Activated T-cell treated with anti-CD3 and anti-CD28 coated beads, Interleukin-2, amount 50 U/mL, for 1 hour (primary cell): Measurements from ENCODE around the gene MOB3B.

Experiments used
- DNase-seq: peaks from one replicate; pipeline ENCODE4 v3.0.0-alpha.2; 2020

The MOB3B gene

DNA sequence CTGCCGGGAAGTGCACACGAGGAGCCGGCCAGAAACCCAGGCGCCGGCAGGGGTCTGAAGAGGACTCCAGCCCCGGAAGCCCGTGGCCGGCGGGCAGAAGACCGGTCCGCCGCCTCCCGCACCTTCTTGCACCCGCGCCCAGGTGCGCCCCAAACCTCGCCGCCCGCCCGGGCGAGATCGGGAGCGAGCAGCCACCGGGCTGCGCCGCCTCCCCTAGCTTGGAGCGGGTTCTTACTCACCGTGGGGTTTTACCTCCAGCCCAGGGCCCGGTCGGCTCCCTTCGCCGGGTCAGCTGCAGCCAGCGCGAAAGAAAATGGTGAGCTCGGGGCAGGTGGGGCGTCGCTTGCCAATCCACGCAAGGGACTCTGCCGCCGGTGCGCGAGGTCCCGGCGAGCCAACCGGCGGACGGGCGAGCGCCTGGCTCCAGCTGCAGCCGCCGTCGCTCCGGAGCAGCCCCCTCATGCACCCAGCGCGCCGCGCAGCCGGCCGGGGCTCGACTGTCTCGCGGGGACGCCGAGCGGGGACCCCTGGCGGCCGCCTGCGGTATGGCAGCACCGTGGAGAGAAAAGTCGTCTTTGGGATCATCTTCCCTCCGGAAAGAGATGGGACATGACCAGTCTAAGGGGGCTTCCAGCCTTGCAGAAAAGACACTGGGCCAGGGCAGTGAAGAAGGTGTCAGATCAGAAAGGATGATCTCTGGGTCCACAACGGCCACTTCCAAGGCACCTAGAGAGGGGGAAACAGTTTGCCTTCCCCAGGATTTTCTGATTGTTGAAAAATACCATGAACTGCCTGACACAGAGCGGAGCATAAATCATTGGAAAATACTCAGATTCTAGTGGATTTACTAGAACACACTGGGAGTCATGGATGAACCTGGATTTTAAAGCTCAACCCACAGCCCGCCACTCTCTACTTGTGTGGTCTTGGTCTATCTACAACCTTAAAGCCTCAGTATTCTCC lies at the start of gene MOB3B:
Gene MOB3B, minus strand, starts transcription at position 499 of the 963 bp plus-strand sequence. CDS start 74,264 bp downstream, outside the sequence.
- DNase-seq, result peak; percentile 82

DNA sequence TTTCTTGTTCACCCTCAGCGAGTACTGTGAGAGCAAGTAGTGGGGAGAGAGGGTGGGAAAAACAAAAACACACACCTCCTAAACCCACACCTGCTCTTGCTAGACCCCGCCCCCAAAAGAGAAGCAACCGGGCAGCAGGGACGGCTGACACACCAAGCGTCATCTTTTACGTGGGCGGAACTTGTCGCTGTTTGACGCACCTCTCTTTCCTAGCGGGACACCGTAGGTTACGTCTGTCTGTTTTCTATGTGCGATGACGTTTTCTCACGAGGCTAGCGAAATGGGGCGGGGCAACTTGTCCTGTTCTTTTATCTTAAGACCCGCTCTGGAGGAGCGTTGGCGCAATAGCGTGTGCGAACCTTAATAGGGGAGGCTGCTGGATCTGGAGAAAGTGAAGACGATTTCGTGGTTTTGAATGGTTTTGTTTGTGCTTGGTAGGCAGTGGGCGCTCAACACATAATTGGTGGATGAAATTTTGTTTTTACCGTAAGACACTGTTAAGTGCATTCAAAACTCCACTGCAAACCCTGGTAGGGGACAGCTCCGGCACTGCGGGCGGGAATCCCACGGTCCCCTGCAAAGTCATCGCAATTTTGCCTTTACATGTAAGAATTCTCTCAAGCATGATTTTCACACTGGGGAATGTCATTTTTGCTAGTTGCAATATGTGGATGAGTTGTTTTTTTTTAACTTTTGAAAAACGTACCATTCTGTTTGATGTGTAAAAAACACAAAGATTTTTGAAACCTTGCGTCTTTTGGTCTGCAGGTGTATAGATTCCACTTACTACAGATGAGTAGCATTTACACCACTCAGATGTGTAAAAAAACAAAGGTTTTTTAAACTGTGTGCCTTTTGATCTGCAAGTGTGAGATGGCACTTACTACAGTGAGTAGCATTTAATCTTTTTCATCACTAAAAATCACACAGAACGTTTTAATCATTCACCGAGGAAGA lies 44.3 kb upstream of the MOB3B start:
- DNase-seq, result peak; percentile 87

DNA sequence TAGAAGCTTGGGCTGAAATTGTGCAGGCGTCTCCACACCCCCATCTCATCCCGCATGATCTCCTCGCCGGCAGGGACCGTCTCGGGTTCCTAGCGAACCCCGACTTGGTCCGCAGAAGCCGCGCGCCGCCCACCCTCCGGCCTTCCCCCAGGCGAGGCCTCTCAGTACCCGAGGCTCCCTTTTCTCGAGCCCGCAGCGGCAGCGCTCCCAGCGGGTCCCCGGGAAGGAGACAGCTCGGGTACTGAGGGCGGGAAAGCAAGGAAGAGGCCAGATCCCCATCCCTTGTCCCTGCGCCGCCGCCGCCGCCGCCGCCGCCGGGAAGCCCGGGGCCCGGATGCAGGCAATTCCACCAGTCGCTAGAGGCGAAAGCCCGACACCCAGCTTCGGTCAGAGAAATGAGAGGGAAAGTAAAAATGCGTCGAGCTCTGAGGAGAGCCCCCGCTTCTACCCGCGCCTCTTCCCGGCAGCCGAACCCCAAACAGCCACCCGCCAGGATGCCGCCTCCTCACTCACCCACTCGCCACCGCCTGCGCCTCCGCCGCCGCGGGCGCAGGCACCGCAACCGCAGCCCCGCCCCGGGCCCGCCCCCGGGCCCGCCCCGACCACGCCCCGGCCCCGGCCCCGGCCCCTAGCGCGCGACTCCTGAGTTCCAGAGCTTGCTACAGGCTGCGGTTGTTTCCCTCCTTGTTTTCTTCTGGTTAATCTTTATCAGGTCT lies 43.5 kb upstream of the MOB3B start, which contains the start of gene C9orf72:
Gene C9orf72, minus strand, starts transcription at position 564 of the 716 bp plus-strand sequence. CDS start 6,361 bp downstream, outside the sequence.
- peak; percentile 92 for DNase-seq

GRCh38 chr9:27572566-27572917 lies 42.9 kb upstream of the MOB3B start:
- DNase-seq, result no peak

DNA sequence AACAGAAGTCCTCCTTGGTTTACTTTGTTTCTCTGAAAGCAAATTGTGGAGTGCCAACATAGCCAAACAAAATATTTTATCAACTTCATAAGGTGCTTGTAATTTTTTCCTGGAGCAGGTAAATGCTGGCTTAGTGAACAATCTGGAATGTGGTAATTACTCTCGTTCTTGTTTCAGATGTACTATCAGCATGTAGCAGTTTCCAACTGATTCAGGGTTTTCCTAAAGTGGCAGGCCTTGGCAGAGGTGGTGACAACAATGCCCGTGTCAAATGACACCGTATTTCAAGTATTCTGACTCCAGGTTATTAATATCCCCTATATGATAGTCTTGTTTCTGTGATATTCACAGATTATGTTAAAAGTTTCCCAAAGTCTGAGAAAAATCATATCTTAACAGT lies 42.4 kb upstream of the MOB3B start:
- DNase-seq, result no peak

- DNase-seq, result no peak
Observed at GRCh38 chr9:27571011-27571410, 41.4 kb upstream of the MOB3B start.

- DNase-seq, result no peak
Observed at GRCh38 chr9:27569406-27569805, 39.8 kb upstream of the MOB3B start.

DNA sequence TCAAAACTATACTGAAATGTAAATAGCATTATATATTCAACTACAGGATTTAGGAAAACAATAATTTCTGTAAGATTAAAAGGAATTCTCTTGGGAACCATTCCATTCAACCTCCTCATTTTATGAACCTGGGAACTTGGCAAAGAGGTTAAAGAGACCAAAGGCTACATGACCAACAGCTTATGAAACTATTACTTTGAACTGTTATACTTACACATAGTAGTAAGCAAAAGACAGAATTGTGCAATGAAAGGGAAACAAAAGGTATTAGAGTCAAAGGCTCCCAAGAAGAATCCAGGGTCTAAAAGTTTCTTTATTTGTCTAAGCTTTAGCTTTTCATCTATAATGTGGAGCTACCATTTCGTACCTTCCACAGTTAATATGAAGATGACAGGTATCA lies 36.5 kb upstream of the MOB3B start:
- DNase-seq, result no peak

GRCh38 chr9:27565696-27566095 lies 36.1 kb upstream of the MOB3B start:
- DNase-seq, result no peak

- no peak for DNase-seq
Observed at GRCh38 chr9:27564670-27565069, 35.1 kb upstream of the MOB3B start.

- DNase-seq, result no peak
Observed at GRCh38 chr9:27563738-27564430, 34.3 kb upstream of the MOB3B start.

DNA sequence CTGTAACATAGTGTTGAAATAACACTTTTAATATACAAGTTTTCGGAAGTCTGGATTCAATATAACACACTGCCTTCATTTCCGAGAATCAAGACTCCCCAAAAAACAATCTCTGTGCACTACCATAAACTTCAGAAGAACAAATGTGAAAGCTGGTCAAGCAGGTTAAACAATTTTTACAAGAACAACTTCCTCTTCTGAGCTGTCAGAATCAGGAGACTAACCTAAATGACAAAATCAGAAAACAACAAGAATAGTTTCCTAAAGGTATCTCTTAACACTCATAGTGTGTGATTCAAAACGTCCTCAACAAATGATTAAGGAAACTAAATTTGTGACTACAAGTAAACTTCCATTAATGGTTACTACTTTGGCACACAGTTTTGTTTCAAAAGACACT lies 32.1 kb upstream of the MOB3B start:
- no peak for DNase-seq

- DNase-seq, result no peak
Observed at GRCh38 chr9:27560457-27560856, 30.8 kb upstream of the MOB3B start.

DNA sequence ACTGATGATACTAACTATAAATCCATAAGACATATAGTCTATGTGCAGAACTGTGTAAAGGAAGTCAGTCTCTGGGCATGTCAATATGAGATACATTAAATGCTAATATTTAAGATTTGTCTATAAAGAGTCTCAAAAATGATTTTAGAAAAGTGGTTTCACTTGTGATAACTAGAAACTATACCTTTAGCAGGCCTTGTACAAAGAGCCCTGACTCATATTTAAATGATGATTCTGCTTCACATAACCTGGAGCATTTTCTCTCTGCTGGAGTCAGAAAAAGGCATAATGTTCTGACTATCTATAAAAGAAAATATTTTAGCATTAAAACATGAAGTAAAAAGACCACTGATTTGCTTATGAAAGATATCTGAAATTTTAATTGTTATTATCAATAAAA lies 28.7 kb upstream of the MOB3B start:
- no peak for DNase-seq

GRCh38 chr9:27556470-27556869 lies 26.9 kb upstream of the MOB3B start:
- DNase-seq, result no peak

DNA sequence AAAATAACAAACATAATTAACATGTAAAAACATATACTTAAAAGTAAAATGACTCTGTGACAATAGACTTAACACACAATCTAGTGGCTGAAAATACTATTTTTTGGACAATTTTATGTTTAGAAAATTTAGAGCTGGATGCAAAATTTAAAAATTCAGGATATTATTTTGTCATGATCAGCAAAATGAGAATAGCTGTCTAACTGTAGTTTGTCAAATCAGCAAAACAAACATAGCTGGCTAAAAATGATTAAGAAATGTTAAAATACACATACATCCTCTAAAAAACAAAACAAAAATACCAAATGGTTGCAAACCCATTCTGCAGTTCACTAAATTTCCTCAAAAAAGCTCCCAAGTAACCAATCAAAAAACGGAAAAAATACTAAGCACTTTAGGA lies 25.1 kb upstream of the MOB3B start:
- no peak for DNase-seq

- DNase-seq, result no peak
Observed at GRCh38 chr9:27549196-27549755, 19.7 kb upstream of the MOB3B start.

DNA sequence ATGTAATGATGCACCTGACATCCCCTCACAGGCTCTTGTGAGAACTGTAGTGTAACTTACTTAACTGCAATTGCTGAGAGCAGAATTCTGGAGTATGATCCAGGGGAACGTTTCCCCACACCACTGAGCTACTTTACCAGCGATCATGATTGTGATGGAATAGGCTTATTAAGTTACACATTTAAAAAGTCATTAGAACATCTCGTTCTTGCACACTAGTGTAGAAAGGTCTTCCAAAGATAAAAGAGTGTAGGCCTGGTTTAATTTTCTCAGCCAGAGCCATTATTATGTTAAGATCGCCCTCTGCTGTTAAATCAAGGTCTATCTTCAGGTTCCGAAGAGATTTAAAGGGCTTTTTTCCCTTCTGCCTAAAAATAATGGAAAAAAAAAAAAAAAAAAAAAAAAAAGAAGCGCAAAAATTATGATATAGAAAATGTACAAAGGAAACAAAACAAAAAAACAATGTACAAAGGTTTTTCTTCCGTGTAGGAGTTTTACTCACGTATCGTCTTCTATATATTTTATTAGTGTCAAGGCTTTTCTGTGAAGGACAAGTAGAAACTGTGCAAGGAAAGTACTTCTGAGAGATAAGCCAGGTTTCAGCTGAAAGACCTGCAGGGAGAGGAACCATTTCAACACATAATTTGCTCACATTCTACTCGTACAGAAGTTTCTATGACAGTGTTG lies 18.6 kb upstream of the MOB3B start:
- no peak for DNase-seq

- DNase-seq, result no peak
Observed at GRCh38 chr9:27545471-27545870, 15.9 kb upstream of the MOB3B start.

DNA sequence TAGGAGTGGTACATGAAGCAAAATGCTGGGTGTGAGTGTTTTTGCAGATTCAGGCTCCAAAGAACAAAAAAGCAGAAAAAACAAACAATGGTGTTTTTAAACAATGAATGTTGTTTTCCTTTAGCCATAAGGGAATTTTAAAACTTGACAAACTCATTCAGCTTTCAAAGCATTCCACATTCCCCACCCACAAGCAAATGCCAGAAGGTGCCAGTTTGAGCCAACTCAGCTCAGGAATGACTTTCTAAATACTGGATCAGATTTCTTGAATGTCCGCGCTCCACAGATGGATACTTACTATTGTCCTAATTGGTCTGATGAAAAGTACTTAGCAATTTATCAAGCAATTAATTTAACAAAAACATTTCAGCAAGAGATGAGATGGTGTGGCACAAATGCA lies 12.9 kb upstream of the MOB3B start:
- DNase-seq, result no peak

- no peak for DNase-seq
Observed at GRCh38 chr9:27541740-27542139, 12.1 kb upstream of the MOB3B start.
